Progenitor cell of endocrine pancreas (in vitro differentiated cells): ENCODE results near the gene DNAH17. TPM values are rescaled to one million over a fixed set of nuclear protein-coding genes. Genes with fewer than 3 reads are reported as not detected.

Experiments
- DNase-seq: peaks from one replicate; pipeline ENCODE4 v3.0.0; 2021; ENCODE audit warnings: low spot score; ENCODE audit not compliant: unreplicated experiment
- H3K27ac Mint-ChIP-seq: 2 replicates; pipeline ENCODE4 v1.8.0; 2021; ENCODE audit warnings: mild to moderate bottlenecking, moderate library complexity, mixed read lengths
- H3K27me3 Mint-ChIP-seq: 2 replicates; pipeline ENCODE4 v1.8.0; 2021; ENCODE audit warnings: mixed read lengths
- H3K36me3 Mint-ChIP-seq: 2 replicates; pipeline ENCODE4 v1.8.0; 2022; ENCODE audit warnings: mixed read lengths; ENCODE audit not compliant: insufficient read depth
- H3K4me1 Mint-ChIP-seq: 2 replicates; pipeline ENCODE4 v1.8.0; 2021; ENCODE audit warnings: low read depth, mixed read lengths
- H3K4me3 Mint-ChIP-seq: 2 replicates; pipeline ENCODE4 v1.8.0; 2021; ENCODE audit warnings: low read depth, mild to moderate bottlenecking, moderate library complexity, mixed read lengths
- H3K9me3 Mint-ChIP-seq: 2 replicates; pipeline ENCODE4 v1.8.0; 2021; ENCODE audit warnings: low read depth, mixed read lengths
- CTCF ChIP-seq: fragments of 200-600 bp; sonication (generic); IDR thresholded peaks from one replicate; pipeline ENCODE4 v1.5.0; 2021; ENCODE audit warnings: antibody characterized with exemption, mild to moderate bottlenecking; ENCODE audit not compliant: unreplicated experiment
- total RNA-seq: library from RNA; stranded (reverse); gene quantifications from 2 replicates; pipeline ENCODE4 v1.2.1, GENCODE V29; 2021

DNAH17 gene
- total RNA-seq, 1 donor from 2014 or later: not detected

DNA sequence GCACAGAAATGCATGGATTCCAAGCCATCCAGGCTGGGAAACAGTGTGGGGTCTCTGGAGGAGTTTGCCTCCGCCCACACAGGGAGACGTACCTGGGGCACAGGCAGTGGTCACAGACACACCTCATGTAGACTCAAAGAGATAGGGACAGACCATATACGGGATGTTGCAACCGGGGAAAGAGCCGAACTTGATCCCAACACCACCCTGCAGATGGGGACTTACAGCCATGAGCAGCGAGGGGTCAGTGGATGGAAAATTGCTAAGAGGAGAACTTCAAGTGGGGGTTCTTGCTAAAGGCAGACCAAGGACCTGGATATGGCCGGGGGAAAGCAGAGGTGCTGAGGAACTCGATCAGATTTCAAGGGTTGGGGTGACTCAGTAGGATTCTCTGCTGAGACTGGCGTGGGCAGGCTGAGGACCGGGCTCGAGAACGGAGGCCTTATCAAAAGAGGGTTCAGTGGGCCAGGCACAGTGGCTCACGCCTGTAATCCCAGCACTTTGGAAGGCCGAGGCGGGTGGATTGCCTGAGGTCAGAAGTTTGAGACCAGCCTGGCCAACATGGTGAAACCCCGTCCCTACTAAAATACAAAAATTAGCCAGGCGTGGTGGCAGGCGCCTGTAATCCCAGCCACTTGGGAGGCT lies 12.0 kb upstream of the DNAH17 start:
- no peak for TF ChIP-seq CTCF
- Mint-ChIP-seq H3K4me3 (no peak overlapping the region), H3K27ac (no peak overlapping the region), H3K9me3 (no peaks in the 10 kb centered on the region), H3K4me1 (peaks cover 4% of the 10 kb centered on the region), H3K36me3 (no peaks in the 10 kb centered on the region), H3K27me3 (peaks cover 29% of the 10 kb centered on the region)
- no peak for DNase-seq

DNA sequence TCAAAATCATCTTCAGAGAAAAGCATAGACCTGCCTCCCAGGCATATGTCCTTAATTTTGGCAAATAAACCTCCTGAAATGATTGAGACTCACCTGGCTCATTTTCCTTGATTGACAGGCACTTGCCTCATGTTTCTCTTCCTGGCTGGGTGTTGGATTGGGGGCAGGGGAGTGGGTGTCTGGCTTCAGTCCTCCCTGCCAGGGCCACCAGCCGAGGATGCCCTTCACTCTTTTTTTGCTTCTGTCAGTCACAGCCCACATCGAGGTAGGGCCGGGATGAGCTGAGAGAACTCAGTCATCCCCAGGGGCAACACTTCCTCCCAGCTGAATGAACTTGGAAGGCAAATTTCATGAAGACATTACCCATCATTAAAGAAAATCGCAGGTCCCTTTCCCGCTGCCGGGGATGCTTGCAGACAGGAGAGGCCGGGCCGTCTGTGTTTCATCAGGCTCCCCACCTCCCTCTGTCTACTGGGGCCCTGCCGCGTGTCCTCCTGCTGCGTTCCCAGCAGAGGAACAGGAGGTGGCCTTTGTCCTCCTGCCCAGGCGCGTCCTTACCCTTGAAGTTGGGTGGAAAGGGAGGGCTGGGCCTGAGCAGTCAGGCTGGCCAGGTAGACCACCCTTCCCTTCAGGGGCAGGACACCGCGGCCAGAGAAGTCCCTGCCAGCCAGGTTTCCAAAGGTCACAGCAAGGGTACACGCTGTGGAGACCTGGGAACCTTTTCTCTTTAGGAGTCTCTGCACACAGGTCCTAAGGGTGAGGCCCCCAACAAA lies 11.2 kb upstream of the DNAH17 start:
- no peaks in the 10 kb centered on the region for H3K36me3 Mint-ChIP-seq
- no peak overlapping the region for H3K4me3 Mint-ChIP-seq
- no peak overlapping the region for H3K27ac Mint-ChIP-seq

DNA sequence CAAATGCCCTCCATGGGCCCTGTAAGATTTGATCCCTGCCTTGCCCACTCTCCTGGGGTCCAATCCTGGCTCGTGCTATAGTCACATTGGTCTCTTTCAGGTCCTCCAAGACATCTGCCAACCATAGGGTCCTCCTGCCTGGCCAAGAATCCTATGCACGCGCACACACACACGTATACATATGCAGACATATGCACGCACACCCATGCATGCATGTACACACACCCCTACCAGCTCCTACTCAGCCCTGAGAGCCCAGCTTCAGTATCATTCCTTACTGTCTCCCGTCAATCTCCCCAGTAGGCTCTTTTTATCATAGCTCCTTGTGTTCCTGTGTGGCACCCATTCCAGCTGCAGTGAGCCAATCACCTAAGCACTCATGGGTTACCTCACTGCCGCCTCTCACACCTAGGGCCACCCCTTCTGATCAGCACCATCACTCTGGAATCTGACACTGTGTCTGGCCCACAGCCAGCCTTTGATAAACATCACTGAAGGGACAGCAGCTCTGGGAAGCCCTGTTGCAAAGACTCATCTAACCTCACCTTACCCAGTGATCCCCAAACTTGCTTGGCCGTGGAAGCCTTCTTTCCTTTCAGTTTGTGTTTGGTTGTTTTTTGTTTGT lies 7.9 kb upstream of the DNAH17 start:
- no peak for TF ChIP-seq CTCF
- H3K36me3 Mint-ChIP-seq: no peaks in the 10 kb centered on the region
- no peak for DNase-seq
- H3K27me3 Mint-ChIP-seq: peaks cover 32% of the 10 kb centered on the region
- H3K4me3 Mint-ChIP-seq: no peak overlapping the region
- H3K27ac Mint-ChIP-seq: no peak overlapping the region
- no peaks in the 10 kb centered on the region for H3K4me1 Mint-ChIP-seq
- no peaks in the 10 kb centered on the region for H3K9me3 Mint-ChIP-seq

More for the DNA sequence above, 11.2 kb upstream of the DNAH17 start:
- H3K27me3 Mint-ChIP-seq: peaks cover 29% of the 10 kb centered on the region
- DNase-seq: no peak
- peaks cover 4% of the 10 kb centered on the region for H3K4me1 Mint-ChIP-seq
- H3K9me3 Mint-ChIP-seq: no peaks in the 10 kb centered on the region
- no peak for TF ChIP-seq CTCF

GRCh38 chr17:78583091-78583490 lies 5.9 kb upstream of the DNAH17 start:
- no peaks in the 10 kb centered on the region for H3K4me1 Mint-ChIP-seq
- no peaks in the 10 kb centered on the region for H3K9me3 Mint-ChIP-seq
- H3K27me3 Mint-ChIP-seq: peaks cover 28% of the 10 kb centered on the region
- no peak for TF ChIP-seq CTCF
- H3K4me3 Mint-ChIP-seq: no peak overlapping the region
- no peaks in the 10 kb centered on the region for H3K36me3 Mint-ChIP-seq
- no peak overlapping the region for H3K27ac Mint-ChIP-seq
- DNase-seq: no peak

DNA sequence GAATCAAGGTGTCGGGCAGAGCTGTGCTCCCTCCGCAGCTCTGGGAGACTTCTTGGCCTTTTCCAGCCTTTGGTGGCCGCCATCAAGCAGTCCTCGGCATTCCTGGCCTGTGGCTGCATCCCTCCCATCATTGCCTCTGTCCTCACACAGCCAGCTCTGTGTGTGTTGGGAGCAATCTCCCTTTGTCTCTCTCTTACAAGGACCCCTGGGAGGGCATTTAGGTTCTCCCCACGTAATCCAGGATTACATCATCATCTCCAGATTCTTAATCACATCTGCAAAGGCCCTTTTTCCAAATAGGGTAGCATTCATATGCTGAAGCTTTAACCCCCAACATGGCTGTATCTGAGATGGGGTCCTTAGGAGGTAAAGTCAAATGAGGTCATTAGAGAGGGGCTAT lies 4.1 kb upstream of the DNAH17 start:
- no peak for DNase-seq
- H3K27ac Mint-ChIP-seq: no peak overlapping the region
- H3K27me3 Mint-ChIP-seq: peaks cover 18% of the 10 kb centered on the region
- no peaks in the 10 kb centered on the region for H3K4me1 Mint-ChIP-seq
- TF ChIP-seq CTCF: no peak
- H3K36me3 Mint-ChIP-seq: no peaks in the 10 kb centered on the region
- H3K9me3 Mint-ChIP-seq: no peaks in the 10 kb centered on the region
- no peak overlapping the region for H3K4me3 Mint-ChIP-seq
